HG03521 (cell line): ENCODE measurements around the gene MLH1.

ENCODE experiments used
- ATAC-seq: cut with Tn5 transposase; IDR thresholded peaks from one replicate; pipeline ENCODE4 v1.9.1; 2021; ENCODE audit warnings: mild to moderate bottlenecking, moderate library complexity; ENCODE audit not compliant: unreplicated experiment

Gene MLH1

GRCh38 chr3:36973139-36973538 lies 20.2 kb upstream of the MLH1 start:
- no peak for ATAC-seq

GRCh38 chr3:36981006-36981405 lies 12.3 kb upstream of the MLH1 start:
- no peak for ATAC-seq

GRCh38 chr3:36988356-36988755 lies 5.0 kb upstream of the MLH1 start:
- ATAC-seq, result no peak

GRCh38 chr3:36989005-36989404 lies 4.3 kb upstream of the MLH1 start:
- ATAC-seq, result no peak

- no peak for ATAC-seq
Measured at GRCh38 chr3:36989568-36989967, 3.8 kb upstream of the MLH1 start.

GRCh38 chr3:36991147-36991546 lies 2.2 kb upstream of the MLH1 start:
- ATAC-seq, result no peak

- no peak for ATAC-seq
Measured at GRCh38 chr3:36991923-36992805, 1.2 kb upstream of the MLH1 start.

- peak; percentile 79 for ATAC-seq
Measured at GRCh38 chr3:36992806-36993325, 452 bp upstream of the MLH1 start, which contains the start of gene EPM2AIP1. Gene EPM2AIP1, minus strand, starts transcription at chr3:36993131. Its CDS starts 54 bp downstream, at chr3:36993077.

- no peak for ATAC-seq
Measured at GRCh38 chr3:37014620-37015019, 21.3 kb downstream of the MLH1 start.

- no peak for ATAC-seq
Measured at GRCh38 chr3:37015642-37016041, 22.3 kb downstream of the MLH1 start.

GRCh38 chr3:37016903-37017302 lies 23.6 kb downstream of the MLH1 start:
- ATAC-seq, result no peak

- ATAC-seq, result no peak
Measured at GRCh38 chr3:37017683-37018082, 24.4 kb downstream of the MLH1 start.

- ATAC-seq, result no peak
Measured at GRCh38 chr3:37024092-37024491, 30.8 kb downstream of the MLH1 start.

GRCh38 chr3:37024820-37025405 lies 31.6 kb downstream of the MLH1 start:
- ATAC-seq, result no peak

GRCh38 chr3:37025561-37026335 lies 32.4 kb downstream of the MLH1 start:
- ATAC-seq, result no peak

- ATAC-seq, result no peak
Measured at GRCh38 chr3:37026851-37027250, 33.5 kb downstream of the MLH1 start.

- ATAC-seq, result no peak
Measured at GRCh38 chr3:37028329-37028728, 35.0 kb downstream of the MLH1 start.

- ATAC-seq, result no peak
Measured at GRCh38 chr3:37029111-37029510, 35.8 kb downstream of the MLH1 start.

GRCh38 chr3:37029516-37030163 lies 36.3 kb downstream of the MLH1 start:
- no peak for ATAC-seq

- ATAC-seq, result no peak
Measured at GRCh38 chr3:37030588-37030987, 37.3 kb downstream of the MLH1 start.
